ENCODE measurements around the gene FN3K.

DNA sequence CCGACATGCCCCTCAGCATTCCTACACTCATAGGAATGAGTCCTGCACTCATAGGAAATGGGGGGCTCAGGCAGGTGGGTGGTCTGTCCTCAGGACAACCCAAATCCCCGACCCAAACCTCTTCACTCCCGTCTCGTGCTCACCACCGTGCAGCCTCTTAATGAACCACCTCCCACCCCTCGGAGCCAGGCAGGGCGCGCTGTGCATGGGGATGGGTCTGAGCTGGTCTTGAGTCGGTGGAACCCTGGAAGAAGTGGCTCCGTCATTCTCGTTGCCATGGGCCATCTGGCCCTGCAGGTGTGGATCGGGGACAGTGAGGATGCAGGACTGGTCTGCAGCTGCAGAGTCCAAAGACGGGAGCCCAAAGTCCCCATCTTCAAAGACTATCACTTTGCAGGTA is 30.5 kb upstream of the FN3K start:
- TF ChIP-seq, protein P1, sequence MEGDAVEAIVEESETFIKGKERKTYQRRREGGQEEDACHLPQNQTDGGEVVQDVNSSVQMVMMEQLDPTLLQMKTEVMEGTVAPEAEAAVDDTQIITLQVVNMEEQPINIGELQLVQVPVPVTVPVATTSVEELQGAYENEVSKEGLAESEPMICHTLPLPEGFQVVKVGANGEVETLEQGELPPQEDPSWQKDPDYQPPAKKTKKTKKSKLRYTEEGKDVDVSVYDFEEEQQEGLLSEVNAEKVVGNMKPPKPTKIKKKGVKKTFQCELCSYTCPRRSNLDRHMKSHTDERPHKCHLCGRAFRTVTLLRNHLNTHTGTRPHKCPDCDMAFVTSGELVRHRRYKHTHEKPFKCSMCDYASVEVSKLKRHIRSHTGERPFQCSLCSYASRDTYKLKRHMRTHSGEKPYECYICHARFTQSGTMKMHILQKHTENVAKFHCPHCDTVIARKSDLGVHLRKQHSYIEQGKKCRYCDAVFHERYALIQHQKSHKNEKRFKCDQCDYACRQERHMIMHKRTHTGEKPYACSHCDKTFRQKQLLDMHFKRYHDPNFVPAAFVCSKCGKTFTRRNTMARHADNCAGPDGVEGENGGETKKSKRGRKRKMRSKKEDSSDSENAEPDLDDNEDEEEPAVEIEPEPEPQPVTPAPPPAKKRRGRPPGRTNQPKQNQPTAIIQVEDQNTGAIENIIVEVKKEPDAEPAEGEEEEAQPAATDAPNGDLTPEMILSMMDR (IDR thresholded peaks at IDR 0.05): no peak
- no peak for TF ChIP-seq POLR2A (IDR thresholded peaks at IDR 0.05)

Measured in testis (tissue), 2 donors.